ENCODE results near the gene RRN3. TPM values are rescaled to one million over a fixed set of nuclear protein-coding genes. Genes with fewer than 3 reads are reported as not detected.
"Not testable (repeated sequence)": the region's sequence is repeated elsewhere in the genome, so short reads cannot be mapped to it uniquely, and the experiment has no call there.

Gene RRN3, protein sequence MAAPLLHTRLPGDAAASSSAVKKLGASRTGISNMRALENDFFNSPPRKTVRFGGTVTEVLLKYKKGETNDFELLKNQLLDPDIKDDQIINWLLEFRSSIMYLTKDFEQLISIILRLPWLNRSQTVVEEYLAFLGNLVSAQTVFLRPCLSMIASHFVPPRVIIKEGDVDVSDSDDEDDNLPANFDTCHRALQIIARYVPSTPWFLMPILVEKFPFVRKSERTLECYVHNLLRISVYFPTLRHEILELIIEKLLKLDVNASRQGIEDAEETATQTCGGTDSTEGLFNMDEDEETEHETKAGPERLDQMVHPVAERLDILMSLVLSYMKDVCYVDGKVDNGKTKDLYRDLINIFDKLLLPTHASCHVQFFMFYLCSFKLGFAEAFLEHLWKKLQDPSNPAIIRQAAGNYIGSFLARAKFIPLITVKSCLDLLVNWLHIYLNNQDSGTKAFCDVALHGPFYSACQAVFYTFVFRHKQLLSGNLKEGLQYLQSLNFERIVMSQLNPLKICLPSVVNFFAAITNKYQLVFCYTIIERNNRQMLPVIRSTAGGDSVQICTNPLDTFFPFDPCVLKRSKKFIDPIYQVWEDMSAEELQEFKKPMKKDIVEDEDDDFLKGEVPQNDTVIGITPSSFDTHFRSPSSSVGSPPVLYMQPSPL
- total RNA-seq, result 12.0 TPM

DNA sequence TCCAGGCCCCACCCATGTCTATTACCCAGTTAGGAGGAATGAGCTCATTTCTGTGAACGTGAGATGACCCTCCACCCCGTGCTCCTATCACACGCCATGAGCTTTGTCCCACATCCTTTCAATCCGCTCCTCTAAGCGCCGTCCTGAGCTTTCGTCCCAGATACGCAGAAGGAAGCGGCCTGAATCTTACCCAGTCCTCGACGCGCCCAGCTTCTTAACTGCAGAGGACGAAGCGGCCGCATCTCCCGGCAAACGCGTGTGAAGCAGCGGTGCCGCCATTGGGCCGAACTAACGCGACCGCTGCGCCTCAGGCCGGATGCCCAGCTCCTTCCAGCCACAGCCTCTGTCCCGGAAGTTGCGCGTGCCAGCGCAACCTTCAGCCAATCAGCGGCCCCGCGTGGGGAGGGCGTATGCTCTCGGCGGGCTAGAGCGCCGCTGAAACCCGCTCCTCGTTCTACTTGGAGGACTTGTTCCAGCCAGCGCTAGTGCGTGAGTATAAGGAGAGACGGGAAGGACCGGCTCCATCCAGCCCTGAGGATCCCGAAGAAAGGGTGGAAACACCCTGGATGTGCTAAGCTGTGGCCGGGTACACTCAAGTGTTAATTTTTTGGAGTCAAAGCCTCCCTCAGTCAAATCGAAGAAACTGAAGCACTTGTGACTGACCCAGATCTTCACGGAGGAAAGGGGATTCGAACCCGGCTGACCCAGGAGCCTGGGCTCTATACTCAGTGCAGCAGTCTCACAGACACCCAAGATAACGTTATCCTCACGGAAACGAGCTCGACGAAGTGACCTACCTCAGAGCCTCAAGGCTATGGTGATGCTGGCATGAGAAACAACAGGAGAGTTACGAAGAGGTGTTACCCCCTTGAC, at the start of gene RRN3:
RRN3 (minus strand) TSS at position 318 of the 873 bp plus-strand sequence; CDS start at position 279, 39 bp downstream.
- ATAC-seq (peak; percentile 95), DNase-seq (ENCODE audit: low spot score) (peak; percentile 96)

DNA sequence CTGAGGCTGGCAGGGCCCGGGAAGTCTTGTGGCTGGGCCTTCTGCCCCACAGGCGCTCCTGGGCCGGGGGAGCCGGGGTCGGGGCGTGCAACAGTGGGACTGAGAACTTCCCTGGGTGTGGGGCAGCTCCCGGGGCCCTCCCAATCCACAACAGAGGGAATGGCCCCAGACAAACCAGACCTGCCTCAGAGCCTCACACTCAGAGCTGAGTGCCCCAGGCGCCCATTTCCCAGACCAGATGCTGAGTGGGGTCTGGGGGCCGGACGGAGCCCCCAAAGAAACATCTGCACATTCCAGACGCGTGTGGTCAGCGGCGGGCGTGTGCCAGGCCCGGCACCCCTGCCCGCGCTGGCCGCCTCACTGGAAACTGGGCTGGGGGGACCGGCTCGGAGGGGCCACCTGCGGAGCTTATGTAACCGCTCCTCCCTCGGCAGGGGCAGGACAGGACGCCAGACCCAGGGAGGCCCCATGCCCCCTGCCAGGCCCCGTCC, 49.6 kb upstream of the RRN3 start:
- not testable (repeated sequence) for DNase-seq (ENCODE audit: low spot score); ATAC-seq

DNA sequence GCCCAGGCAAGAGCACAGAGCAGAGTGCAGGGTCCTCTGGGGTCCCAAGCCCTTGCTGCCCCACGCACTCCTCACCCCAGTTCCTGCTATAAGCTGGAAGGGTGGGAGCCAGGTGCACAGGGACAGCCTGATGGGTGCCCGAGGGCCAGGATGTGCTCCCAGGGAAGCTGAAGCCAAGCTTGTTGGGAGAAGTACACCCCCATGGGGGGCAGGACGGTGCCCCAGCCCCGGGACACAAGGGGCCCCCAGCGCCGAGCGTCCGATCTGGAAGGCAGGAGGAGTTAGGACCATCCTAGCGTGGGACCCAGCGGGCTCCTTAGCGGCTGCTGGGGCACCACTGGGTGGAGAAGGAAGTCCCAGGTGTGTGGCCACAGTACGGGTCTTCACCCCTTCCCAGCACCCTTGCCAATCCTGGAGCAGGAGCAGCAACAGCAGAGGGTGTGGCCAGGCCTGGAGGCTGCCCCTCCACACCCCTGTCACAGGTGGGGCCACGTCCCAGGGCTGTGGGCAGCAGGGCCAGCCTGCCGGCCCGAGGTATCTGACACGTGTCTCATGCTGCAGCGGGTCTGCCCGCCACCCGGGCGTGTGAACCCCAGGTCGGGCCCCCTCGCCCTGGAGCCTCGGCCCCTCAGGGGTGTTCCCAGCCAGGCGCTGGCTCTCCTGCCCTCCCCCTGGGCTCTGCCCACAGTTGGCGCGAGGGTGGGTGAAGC, 49.0 kb upstream of the RRN3 start:
- ATAC-seq; DNase-seq (ENCODE audit: low spot score): not testable (repeated sequence)

DNA sequence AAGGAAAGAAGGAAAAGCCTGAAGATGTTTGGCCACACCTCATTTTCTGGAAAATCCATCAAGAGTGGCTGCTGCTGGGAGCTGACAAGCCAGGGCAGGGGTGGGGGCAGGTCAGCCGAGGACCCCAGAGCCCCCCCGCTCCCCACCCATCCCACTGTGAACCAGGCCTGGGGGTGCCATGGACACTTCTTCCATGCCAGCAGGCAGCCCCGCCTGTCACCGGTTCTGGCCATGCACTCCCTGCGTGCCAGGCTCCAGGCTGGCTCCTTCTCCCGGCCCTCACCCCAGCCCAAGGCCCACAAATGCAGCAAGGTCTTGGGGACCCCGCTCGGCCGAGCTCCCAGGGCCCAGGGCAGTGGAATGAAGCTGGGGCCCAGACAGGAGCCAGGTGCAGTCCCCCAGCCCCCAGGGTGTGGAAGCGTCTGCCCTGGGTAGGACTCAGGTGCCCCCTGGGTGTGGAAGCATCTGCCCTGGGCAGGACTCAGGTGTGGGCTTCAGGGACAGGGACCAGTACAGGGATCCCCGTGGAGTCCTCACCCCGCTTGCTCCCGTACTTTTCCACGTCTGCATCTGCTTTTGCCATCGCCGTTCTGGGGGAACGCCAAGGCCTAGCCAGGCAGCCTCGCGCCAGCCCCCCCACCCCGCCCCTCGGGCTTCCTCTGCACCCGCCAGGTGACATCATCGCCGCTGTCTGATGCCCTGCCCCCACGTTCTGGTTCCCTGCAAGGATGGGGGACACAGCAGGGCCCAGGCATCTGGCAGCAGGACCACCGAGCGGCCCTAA, 48.2 kb upstream of the RRN3 start:
- not testable (repeated sequence) for ATAC-seq; DNase-seq (ENCODE audit: low spot score)

DNA sequence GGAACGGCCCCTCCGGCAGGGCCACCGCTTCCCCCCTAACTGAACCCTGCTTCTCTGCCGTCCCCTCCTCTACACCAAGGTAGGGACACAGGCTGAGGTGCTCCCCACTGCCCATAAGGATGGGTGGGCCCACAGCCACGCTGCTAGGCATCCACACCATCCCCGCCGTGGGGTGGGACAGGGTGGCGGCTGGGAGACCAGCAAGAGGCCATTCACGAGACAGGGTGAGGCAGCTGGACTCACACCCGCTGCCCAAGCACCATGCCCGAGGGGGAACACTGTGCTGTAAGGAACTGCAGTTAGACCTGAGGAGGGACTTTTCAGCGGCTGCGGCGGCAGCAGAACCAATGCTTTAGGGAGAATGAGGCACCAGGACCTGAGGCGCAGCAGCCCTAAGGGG, 47.5 kb upstream of the RRN3 start:
- no peak for ATAC-seq

DNA sequence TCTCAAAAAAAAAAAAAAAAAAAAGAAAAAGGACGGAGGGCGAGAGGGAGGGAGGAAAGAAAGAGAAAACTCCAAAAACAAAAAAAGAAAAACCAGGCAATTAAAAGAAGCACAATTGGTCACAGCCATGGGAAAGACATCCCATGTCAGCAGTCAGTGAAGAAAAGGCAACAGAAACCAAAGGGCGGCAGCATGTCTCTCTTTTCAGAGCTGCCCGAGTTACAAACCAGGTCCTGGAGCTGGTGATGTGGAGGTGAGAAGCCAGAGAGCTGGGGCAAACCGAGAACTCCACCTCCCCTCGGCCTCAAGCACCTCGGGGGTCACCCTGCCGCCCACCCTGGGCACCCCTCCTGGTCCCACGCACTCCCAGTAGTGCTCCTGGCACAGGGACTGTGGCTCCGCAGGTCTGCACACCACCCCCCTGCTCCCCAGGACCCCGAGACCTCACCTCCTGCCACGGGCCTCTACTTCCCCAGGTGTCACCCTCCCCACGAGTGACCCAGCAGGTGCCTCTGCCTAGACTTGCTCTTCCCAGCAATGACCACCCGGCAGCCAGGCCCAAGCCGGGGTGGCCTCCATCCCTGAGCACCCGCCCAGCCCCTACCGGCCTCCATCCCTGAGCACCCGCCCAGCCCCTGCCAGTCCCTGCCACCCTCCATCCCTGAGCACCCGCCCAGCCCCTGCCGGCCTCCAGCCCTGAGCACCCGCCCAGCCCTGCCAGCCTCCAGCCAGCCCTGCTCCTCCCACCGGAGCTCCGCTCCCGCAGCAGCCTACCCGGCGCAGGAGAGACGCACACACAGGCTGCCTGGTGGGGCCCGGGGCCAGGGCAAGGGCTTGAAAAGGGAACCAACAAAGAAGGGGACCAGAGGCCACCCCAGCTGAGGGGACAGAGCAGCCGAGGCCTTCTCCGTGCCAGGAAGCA, 46.6 kb upstream of the RRN3 start:
- DNase-seq (ENCODE audit: low spot score), result not testable (repeated sequence)
- peak; percentile 7 for ATAC-seq

More for the DNA sequence above, 47.5 kb upstream of the RRN3 start:
- no peak for DNase-seq (ENCODE audit: low spot score)

DNA sequence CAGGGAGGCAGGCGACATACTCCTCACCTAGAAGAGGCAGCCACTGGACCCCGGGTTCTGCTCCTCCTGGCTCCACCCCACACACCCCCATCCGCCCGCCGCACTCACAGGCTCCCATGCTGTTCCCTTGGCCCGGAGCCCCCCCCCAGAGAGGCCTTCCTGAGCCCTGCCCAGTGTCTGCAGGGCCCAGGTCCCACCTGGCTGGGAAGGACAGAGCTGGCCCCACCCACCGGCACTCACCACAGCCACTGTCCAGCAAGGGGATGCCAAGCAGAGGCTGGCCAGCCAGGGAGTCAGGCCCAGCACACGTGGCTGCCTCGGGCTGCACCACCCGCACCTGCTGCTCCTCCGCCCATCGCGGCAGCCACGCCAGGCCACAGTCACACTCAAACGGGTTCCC, 43.4 kb upstream of the RRN3 start:
- not testable (repeated sequence) for DNase-seq (ENCODE audit: low spot score); ATAC-seq

DNA sequence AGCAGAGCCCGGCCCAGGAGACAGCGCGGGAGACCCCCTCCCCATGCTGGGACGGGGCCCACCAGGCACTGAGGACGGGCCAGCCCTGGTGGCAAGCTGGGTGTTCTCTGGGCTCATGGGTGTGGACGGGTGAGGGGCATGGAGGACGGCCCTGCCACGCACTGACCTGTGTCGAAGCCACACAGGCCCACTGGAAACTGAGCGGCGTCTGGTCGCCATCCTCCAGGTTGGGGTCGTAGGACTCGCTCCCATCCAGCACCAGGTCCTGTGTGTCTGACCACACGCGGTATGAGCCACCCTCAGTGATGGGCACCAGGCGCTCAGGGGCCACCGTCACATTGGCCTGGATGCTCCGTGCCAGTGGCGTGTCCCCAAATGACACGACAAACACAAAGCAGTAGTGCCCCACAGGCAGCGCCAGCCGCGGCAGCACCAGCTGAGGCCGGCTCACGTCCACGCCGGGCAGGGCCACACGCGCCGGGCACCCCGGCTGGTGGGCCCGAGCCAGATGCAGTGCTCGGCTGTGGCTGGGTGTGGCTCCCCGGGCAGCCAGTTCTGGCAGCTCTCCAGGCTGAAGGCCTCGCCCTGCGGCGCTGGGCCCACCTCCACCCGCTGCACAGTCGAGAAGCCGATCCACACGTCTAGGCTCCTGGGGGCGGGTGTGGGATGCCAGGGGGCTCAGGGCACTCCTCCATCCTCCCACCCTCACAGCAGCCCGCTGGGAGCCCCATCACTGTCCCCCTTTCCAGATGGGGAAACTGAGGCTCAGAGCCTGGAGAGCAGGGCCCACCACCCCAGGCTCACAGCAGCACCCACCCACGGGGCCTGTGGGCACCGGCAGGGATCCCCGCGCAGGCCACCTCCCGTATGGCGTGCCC, 41.6 kb upstream of the RRN3 start:
- ATAC-seq, result peak; percentile 29
- not testable (repeated sequence) for DNase-seq (ENCODE audit: low spot score)

DNA sequence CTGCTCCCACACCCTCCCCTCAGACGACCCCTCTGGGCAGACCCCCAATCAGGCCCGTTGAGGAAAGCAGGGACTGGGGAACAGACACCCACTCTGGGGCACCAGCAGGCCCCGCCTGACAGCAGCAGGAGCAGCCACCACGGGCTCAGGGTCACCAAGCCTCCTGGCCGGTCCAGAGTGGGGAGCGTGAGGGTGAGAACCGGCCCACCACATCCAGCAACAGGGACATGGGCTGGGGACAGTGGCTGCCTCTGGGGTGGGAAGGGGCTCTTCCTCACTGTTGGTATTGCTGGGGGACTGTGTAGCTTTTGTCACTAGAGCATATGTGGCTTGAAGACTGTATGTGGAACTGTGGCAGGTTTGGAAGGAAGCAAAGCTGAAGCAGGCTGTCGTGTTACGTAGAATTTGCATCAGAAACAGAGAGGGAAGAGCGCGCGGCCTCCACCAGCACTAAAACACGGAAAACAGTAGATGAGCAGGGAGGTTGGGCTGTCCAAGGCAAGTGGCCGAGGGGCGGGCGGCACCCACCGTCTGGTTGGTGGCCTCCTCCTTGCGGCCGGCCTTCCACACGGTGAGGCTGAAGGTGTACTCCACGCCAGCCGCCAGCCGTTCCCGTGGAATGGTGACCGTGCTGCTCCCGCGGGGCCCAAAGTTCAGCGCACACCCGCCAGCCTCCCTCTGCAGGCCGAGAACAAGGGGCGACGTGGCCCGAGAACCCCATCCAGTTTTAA, 40.8 kb upstream of the RRN3 start:
- DNase-seq (ENCODE audit: low spot score); ATAC-seq: not testable (repeated sequence)

DNA sequence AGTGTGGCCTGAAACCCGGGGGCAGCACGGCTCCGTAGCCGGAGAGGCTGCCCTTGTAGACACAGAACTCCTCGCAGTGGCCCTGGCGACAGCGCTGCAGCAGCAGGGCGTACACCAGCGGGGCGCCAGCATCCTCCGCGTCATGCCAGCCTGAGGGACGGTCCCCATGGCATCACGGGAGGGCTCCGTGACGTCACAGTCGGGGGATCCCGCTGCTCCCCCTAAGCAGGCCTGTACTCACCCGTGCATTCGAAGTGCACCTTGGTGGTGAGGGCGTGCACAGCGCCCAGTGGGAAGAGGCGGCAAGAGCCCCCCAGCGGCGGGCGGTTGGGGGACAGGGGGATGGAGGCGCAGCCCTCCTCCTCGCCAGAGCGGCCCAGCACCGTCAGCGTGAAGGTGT, 39.5 kb upstream of the RRN3 start:
- not testable (repeated sequence) for DNase-seq (ENCODE audit: low spot score); ATAC-seq

DNA sequence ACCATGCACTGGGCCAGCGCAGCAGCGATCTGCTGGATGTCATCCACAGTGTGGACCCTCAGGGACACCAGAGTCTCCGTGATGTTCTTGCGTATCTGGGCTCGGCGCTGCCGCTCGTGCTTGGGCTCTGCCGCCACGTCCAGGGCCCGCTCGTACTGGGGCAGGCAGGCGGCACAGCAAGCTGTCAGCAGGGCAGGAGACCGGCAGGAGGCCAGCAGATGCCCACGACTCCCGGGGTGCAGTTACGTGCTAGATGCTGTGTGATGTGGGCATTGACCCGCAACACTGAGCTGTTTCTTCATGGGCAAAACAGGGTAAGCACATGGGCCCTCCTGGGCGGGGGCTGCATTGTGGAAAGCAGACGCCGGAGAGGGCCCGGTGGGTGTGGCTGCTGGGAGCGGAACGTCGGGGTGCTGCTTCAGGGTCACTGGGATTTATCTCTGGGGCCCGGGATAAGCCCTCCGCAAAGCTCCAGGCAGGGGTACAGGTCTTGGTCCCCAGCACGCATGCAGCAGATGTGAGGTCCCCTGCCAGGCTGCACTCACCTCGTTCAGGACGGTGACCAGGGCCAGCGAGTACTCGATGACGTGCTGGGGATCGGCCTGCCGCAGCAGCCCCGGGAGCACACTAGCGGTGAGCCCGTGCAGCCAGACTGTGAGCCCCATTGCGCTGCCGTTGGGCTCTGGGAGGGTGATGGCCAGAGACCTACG, 38.8 kb upstream of the RRN3 start:
- not testable (repeated sequence) for DNase-seq (ENCODE audit: low spot score); ATAC-seq

DNA sequence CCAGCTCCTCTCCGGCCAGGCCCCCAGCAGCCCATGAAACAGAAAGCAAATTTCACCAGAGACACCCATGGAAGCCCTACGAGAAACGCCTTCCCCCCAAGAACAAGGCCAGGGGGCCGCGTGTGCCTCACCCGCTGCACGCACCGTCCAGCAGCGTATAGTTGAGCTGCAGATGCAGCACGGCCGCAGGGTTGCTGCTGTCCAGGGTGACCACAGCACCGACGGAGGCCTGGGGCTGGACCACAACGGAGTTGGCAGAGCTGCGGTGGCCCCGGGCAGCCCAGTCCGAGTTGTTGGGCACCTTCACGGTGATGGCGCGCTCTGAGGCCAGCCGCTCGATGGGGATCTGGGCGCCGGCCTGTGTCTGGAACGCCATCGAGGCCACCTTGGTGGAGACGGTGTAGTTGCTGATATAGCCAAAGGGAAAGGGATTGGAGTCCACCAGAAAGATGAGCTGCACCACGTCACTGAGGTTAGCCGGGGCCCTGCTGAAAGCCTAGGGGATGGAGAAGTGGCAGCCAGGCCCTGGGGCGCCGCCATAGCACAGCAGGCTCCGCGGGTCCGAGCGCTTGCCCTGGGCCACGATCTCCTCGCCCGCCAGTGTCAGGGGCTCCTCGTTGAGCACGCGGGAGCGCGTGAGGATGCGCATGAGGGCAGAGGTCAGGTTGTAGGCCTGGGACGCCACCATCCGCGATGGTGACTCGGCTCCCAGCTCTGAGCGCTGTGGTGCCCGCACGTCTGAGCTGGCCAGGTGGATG, 37.0 kb upstream of the RRN3 start:
- ATAC-seq; DNase-seq (ENCODE audit: low spot score): not testable (repeated sequence)

DNA sequence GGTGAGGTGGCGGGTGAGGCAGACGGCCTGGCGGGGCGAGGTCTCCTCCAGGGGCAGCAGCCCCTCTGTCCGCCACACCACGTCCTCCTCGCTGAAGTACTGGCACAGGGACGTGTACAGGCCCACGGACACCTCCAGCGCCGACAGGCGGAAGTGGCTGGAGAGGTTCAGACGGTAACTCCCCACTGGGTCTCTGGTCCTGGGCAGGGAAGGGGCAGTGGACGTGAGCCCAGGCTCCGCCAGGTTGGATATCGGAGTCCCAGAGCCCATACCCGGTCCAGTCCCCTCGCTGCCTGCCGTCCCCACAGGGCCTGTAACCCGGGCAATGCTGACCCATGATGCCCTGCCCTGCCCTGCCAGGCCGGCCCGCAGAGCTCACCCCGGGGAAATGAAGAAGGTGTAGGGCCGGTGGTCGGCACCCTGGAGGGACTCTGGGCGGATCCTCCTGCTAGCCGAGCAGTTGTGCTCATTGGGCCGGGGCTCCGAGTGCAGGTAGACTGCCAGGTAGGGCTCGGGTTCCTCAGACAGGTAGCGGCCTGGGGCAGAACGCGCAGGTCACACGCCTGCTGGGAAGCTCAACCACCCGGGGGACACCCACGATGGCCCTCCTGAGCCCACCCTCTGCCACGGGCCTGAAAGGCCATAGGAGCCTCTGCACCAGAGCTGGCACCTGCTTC, 36.3 kb upstream of the RRN3 start:
- DNase-seq (ENCODE audit: low spot score); ATAC-seq: not testable (repeated sequence)

DNA sequence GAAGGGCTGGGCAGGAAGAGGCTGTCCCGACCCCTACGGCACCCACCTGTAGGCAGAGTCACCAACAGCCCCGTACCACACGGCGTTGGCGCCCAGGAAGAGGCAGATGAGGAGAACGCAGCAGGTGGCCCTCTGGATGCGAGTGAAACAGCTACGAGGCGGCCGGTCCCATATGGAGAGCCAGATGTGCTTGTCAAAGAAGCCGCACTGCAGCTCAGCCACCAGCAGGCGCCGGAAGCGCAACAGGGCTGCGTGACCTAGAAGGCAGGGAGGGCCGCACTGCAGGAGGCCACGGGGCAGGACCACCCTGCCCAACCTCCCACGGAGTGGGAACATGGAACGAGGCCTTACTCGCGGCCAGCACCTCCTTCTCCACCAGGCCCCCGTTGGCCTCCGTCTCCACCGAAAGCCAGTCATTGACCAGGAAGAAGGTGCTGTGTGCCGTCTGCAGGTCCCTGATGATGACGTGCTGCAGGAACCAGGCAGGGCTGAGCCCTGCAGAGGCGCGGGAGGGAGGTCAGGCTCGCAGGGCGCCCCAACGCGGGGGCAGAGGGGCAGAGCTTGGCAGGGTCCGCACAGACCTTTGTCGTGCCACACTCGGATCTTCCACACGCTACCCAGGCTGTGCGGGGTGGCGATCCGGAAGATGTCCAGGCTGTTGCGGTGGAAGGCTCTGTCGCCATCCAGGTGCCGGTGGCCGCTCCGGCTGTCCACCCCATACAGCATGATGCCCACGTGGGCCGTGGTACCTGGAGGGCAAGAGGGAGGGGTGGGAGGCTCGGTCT, 33.8 kb upstream of the RRN3 start:
- not testable (repeated sequence) for ATAC-seq; DNase-seq (ENCODE audit: low spot score)
